HG02588 (cell line): ENCODE results near the gene POLN.
"Not testable (repeated sequence)": the region's sequence is repeated elsewhere in the genome, so short reads cannot be mapped to it uniquely, and the experiment has no call there.

Experiments
- ATAC-seq: cut with Tn5 transposase; IDR thresholded peaks from one replicate; pipeline ENCODE4 v1.9.1; 2021; ENCODE audit warnings: mild to moderate bottlenecking, moderate library complexity; ENCODE audit not compliant: unreplicated experiment

The POLN gene

GRCh38 chr4:2172161-2172560 lies 69.8 kb downstream of the POLN start:
- ATAC-seq: no peak

- no peak for ATAC-seq
Observed at GRCh38 chr4:2168469-2169319, 73.2 kb downstream of the POLN start.

- no peak for ATAC-seq
Observed at GRCh38 chr4:2166253-2166652, 75.7 kb downstream of the POLN start.

DNA sequence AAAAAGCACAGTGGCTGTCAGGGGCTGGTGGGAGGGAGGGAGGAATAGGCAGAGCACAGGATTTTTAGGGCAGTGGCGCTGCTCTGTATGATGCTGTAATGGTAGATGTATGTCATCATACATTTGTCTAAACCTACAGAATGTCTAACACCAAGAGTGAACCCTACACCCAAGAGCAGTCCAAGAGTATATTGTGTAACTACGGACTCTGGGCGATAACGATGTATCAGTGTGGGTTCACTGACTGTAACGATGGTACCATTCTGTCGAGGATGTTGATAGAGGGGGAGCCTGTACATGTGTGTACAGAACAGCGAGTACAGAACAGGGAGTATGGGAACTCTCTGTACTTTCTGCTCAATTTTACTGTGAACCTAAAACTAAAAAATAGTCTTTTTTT lies 76.5 kb downstream of the POLN start:
- no peak for ATAC-seq

- no peak for ATAC-seq
Observed at GRCh38 chr4:2163311-2163821, 78.6 kb downstream of the POLN start.

- ATAC-seq: not testable (repeated sequence)
Observed at GRCh38 chr4:2161092-2161703, 80.7 kb downstream of the POLN start.

DNA sequence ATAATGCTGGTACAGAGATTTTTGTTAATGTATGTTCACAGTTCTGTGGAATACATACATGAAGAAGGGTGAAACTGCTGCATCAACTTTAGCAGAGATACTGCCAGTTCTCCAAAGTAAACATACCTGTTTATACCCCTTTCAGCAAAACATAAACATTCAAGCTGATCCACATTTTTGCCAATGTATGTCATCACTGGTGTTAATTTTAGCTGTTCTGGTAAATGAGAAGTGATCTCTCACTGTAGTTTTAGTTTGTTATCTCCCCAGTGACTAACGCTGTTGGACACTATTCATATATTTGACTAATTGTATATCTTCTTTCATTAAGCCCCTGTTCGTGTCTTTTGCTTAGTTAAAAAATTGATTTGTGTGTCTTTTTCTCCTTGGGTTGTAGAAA lies 82.0 kb downstream of the POLN start:
- no peak for ATAC-seq

DNA sequence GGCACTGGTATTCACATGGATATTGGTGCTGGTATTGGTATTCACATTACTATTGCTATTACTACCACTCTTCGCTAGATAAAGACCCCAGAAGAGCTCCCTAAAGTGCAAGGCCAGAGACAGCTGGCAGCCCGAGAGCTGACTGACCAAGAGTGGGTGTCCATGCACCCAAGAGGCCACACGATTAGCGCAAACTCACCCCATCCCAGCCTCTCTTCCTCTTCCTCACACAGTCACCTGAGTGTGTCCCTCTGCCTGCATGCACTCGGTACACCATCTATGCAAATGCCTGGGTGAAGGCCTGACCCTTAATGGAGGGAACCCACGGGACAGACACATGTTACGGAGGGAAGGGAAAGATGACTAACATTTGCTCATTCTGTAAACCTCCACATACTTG lies 86.7 kb downstream of the POLN start:
- no peak for ATAC-seq

- ATAC-seq: no peak
Observed at GRCh38 chr4:2154215-2154740, 87.6 kb downstream of the POLN start.

DNA sequence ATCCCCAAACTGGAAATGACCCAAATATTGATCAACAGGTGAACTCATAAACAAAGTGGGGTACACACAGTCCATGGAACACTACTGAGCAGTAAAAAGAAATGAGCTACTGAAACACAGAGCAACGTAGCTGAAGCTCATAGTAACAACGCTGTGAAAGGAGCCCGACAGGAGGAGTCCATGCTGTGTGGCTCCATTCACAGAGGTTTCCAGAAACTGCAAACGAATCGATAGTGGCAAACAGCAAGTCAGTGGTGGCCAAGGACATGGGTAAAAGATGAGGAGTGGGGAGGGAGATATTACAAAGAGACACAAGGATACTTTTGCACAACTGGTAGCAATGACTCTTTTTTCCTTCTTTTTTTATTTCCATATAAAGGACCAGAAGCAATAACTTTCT lies 90.4 kb downstream of the POLN start:
- no peak for ATAC-seq

- ATAC-seq: no peak
Observed at GRCh38 chr4:2150076-2150475, 91.8 kb downstream of the POLN start.

DNA sequence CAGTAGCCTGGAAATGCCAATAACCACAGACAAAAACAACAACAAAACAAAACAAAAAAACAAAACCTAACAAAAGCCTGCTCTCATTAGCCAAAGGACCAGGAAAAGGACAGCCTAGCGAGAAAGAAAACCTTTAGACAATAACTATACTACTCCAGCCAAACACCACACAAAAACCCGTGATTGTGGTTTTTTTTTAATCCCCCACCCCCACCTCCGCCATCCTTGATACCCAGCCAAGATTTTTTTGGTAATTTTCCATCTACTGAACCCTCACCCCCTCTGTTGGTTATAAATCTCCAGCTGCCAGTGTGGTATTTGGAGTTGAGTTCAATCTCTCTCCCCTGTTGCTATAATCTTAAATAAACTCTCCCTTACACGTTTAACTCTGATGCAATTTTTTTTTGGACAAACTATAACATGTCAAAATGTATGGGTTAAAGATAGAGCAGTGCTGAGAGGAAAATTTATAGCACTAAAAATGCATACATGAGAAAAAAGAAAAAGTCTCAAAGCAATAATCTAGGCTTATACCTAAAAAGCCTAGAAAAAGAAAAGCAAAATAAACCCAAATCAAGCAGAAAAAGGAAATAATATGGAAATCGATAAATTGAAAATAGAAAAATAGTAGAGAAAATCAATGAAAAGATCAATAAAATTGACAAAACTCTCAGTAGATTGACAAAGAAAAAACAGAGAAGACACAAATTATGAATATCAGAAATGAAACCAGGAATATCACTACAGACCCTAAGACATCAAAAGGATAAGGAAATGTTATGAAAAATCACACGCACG lies 99.1 kb downstream of the POLN start:
- no peak for ATAC-seq

GRCh38 chr4:2141762-2142451 lies 100.0 kb downstream of the POLN start:
- ATAC-seq: no peak

GRCh38 chr4:2141022-2141761 lies 100.7 kb downstream of the POLN start:
- no peak for ATAC-seq

DNA sequence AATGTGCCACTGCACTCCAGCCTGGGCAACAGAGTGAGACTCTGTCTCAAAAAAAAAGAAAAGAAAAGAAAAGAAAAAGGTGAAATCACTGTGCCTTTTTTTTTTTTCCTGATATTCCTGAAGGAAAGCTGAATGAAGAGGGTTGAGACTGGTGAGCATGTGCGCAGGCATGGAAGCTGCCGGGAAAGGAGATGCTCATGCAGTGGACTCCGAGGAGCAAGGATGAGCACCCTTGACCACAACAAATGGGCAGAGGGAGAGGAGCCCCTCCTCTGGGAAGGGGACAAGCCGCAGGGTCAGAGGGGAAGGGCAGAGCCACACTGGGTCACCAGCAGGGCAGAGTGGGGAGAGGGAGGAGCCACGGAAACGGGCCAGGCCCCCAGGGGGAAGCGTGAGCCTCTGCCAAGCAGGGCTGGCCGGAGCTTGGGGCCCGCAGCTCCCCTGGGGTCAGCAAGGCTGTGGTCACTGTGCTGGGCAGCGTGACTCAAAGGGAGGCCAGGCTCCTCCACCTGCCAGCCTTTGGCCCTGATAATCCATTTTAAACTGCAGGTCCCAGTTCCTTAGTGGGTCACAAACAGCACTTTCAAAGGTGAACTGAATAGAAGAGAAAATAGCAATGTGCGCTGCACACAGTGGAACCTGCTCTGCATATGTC lies 102.9 kb downstream of the POLN start:
- no peak for ATAC-seq

GRCh38 chr4:2136726-2137125 lies 105.2 kb downstream of the POLN start:
- no peak for ATAC-seq

DNA sequence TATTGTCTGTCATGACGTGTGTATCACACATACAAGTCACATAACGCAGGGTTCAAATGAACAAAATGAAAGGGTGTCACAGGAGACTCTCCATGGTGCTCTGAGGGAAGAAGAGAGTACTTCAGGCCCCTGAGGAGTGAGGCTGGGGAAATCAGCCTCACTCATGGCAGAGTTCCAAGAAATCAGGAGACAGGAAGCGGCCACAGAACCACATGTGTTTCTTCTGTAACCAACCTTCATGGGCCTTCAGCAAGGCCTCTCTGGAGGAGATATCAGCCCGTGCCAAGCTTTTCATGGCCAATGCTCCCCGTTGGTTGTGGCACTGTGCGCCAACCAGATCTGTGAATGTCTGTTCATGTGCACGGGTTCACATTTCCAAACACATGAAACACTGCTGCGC lies 106.8 kb downstream of the POLN start:
- ATAC-seq: no peak

DNA sequence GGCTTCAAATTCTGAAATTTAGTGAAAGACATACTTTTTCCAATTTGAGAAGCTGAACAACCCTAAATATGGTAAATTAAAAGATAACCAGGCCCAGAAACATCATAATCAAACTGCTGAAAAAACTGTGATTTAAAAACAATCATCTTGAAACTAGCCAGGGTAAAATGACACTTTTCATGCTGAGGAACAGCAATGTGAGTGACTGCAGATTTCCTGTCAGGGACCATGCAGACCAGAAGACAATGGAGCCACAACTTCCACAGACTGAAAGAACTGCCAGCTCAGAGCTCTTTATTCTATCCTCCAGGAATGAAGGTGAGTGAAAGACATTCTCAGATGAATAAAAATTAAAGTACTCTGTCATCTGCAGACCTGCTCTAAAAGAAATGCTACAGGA lies 109.5 kb downstream of the POLN start:
- ATAC-seq: no peak

DNA sequence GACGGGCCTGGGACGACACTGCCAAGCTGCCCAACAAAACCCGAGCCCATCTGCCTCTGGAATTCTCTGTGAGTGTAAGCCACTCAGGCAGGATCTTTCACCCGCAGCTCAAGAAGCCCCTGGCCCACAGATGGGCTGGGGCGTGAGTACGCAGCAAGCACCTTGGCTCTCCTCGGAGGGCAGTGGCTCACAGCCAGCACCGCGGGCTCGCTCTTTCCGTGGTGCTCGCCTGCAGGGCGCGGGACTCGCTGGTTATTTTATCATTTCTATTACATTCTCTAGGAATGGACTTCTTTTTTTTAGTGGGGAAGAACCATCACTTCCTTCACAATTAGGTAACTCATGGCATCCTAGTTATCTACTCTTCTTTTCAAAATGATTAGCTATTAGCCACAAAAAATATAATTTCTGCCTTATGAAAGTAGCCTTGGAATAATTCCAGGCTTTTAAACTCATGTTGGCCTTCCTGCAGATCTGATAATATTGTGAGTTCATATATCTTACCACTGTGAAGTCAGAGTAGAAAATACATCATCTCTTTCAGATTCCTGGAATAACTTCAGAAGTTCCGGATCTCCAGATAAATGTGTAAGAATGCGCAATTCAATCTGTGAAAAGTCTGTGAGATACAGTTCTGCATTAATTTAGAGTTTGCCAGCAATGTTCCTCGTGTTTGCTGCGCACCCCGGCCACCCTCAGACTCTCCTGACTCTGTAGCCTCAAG lies 114.2 kb downstream of the POLN start:
- no peak for ATAC-seq
